Activated naive CD4-positive, alpha-beta T cell treated with Interleukin-2 at 50 U/mL for 16 hours (primary cell): ENCODE data around the gene PNMA5.

Experiments used
- DNase-seq: peaks from one replicate; pipeline ENCODE4 v3.0.0-alpha.2; 2020

PNMA5 gene

DNA sequence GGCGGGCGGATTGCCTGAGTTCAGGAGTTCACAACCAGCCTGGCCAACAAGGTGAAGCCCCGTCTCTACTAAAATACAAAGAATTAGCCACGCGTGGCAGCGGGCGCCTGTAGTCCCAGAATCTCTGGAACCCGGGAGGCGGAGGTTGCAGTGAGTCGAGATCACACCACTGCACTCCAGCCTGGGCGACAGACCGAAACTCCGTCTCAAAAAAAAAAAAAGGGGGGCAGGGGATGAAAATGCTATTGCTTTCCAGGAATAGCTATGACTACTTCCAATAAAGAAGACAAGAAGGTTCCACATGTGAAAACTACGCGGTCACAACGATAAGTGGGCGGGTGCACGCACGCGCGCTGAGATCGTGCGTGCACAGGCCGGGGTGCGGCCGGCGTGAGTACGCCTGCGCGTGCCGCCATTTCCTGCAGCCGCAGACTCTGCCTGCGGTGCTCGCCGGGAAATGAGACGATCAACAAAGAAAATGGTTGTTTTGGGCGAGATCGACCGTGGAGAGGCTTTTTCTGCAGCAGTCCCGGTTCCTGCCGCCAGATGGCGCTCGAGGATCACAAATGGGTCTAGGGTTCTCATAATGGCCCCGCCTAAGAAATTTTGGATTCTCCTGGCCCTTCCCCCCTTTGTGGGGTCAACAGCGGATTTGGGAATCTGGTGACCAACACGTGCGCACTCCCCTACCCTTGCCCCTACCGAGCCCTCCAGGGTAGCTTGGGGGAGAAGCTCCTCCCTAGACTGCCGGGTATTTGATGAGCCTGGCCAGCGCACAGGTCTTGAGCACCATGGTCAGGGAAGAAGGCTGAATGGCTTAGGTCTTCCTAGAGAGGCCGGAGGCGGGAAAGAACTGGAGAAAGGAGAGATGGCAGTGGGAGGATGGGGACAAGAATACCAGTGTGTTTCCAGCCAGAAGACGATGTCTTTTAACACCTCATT lies 35.1 kb downstream of the PNMA5 start:
- peak; percentile 91 for DNase-seq

GRCh38 chrX:152958047-152958446 lies 35.9 kb downstream of the PNMA5 start:
- no peak for DNase-seq

DNA sequence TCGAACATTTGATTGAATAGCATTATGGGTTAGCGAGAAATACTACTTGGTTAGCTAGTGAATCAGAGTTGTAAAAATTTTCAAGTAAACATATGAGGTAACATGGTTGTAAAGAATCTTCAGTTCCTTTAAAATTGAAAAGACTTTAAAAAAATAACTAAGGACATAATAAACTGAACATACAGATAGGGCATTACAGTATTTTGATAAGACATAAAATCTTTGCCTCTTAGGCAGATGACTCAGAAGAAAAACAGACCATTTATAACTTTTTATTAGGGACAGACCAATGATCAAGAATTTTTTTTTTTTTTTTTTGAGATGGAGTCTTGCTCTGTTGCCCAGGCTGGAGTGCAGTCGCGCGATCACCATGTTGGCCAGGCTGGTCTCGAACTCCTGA lies 43.1 kb downstream of the PNMA5 start:
- no peak for DNase-seq

DNA sequence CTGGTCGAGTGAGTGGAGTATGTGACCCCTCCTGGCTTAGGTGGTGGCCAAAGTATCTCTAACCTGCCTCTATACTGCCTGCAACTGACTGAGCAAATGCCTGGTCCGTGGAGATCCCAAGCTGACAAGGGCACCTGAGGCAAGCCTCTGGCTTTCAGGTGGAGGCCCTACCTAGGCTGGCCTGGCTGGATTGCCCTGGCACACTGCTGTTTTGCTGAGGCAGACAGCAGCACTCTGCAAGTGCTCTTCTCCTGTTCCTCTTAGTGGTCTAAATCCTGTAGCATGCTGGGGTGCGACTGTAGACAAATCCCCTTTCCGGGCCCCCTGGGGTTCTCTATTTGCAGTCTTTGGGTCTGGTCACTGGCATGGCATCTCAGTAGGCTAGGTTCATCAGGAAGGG lies 44.8 kb downstream of the PNMA5 start:
- no peak for DNase-seq

DNA sequence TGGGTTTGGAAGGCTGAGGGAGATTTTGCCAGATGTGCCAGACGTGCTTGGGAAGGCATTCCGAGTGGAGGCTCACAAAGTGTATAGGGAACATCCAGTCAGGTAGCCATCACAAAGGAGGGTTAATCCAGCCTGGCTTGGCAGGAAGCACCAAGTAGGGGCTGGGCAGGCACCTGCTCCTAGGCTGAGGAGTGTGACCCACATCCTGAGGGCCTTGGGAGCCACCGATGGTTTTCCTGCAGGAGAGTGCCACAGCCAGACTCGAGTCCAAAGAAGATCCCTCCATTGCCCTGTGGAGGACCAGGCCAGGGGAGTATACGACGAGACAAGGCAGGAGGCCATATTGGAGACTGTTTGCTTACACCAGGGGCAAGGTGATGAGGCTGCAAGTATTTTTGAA lies 47.2 kb downstream of the PNMA5 start:
- DNase-seq = no peak

GRCh38 chrX:152945021-152945979 lies 48.6 kb downstream of the PNMA5 start:
- DNase-seq = no peak

GRCh38 chrX:152943826-152944225 lies 50.1 kb downstream of the PNMA5 start:
- DNase-seq = no peak

DNA sequence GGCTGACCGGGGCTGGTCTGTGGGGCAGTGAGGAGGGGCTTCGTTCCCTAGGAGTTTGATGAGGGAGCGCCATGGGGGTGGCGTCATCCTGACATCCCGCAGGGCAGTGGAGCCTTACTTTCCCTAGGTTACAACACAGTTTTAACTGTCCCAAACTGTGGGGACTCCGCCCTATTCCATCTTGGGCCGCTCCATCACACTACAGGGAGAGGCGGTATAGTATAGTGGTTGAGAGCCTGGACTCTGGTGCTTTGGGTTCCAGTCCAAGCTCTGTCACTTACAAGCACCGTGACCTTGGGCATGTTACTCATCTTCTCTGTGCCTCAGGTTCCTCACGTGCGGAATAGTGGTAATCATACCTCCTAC lies 51.9 kb downstream of the PNMA5 start:
- DNase-seq = no peak

GRCh38 chrX:152941328-152942076 lies 52.4 kb downstream of the PNMA5 start:
- DNase-seq = peak; percentile 90
